Ovary (tissue), 9 donors: Measurements from ENCODE around the gene SLC2A6. TPM values are rescaled to one million over a fixed set of nuclear protein-coding genes. Genes with fewer than 3 reads are reported as not detected.

Source experiments
- DNase-seq, 5 donors: peaks; one replicate each; pipeline ENCODE4 v3.0.0-alpha.2; 2019 to 2020
- H3K27ac ChIP-seq, 2 donors: fragments of 200-600 bp; one replicate each; pipeline versions ENCODE4 v1.5.1 to v1.8.0; 2019 to 2022
- H3K27me3 ChIP-seq: fragments of 200-600 bp; one replicate; pipeline ENCODE4 v1.8.0; 2022
- H3K36me3 ChIP-seq: fragments of 200-600 bp; sonication (generic); one replicate; pipeline ENCODE4 v1.5.1; 2019
- H3K4me1 ChIP-seq: one replicate; pipeline ENCODE4 v1.8.1; 2013; ENCODE audit warnings: mild to moderate bottlenecking, moderate library complexity; ENCODE audit not compliant: insufficient read depth
- H3K4me3 ChIP-seq: fragments of 200-600 bp; sonication (generic); one replicate; pipeline ENCODE4 v1.5.1; 2017
- H3K9me3 ChIP-seq, 2 donors: fragments of 200-600 bp in 1 of 2; sonication (generic) in 1 of 2; one replicate each; pipeline versions ENCODE4 v1.5.1 to v1.8.1; 2013 to 2019; ENCODE audit warnings: mild to moderate bottlenecking in 1 of 2, moderate library complexity in 1 of 2
- EP300 ChIP-seq: sonication (generic); formaldehyde crosslinking; IDR thresholded peaks from one replicate; pipeline ENCODE4 v1.6.1; 2017; ENCODE audit warnings: antibody characterized with exemption
- POLR2A ChIP-seq: fragments of 450-650 bp; IDR thresholded peaks from one replicate; pipeline ENCODE4 v1.6.1; 2017; ENCODE audit warnings: antibody characterized with exemption, mild to moderate bottlenecking, moderate library complexity
- whole genome bisulfite sequencing, 3 donors: extraction: QIAGEN DNeasy Blood & Tissue Kit in 1 of 3; methylation state at CpG; one replicate each; pipeline versions ENCODE4 v1.1.5 to v1.1.7; 2013 to 2017; 5-methylcytosine and 5-hydroxymethylcytosine counted together
- intact Hi-C, 4 donors: fragments of 100-400 bp; cut with DNase I; formaldehyde crosslinking; loops; one replicate each; pipeline versions ENCODE4 v1.11.0 to v1.15.1; 2022 to 2023
- polyA plus RNA-seq, 2 donors: library from polyadenylated mRNA; stranded (reverse); fragments of 200-250 nt in 1 of 2; fragments of 350-450 nt in 1 of 2; fragmentation: Illumina TruSeq in 1 of 2; extraction: RNeasy Lipid Tissue Mini Kit (QIAGEN cat#74804) in 1 of 2; gene quantifications; one replicate each; pipeline ENCODE4 v1.2.3, GENCODE V29; 2013 to 2014
- total RNA-seq, 7 donors: library from RNA; depleted of rRNA in 2 of 7; stranded (reverse); fragments of >200 nt in 2 of 7; fragmentation: NEBNext Ultra II Directional in 3 of 7; extraction: Animal tissue kit (Norgen Biotek cat#: 25700) in 3 of 7; gene quantifications; one replicate each; pipeline versions ENCODE4 v1.1.0 to v1.2.4, GENCODE V29; 2016 to 2023
- TF ChIP-seq, protein P1 (sequence below), 3 donors: fragments of 450-650 bp in 2 of 3; fragments of 200-600 bp in 1 of 3; IDR thresholded peaks; one replicate each; pipeline versions ENCODE4 v1.5.1 to v1.8.0; 2016 to 2022; ENCODE audit warnings: antibody characterized with exemption in 3 of 3, mild to moderate bottlenecking in 1 of 3
- donor health status: DM: no; HTN: no; CAD: no; lungs with moderate emphysema.
- donor health status: DM: no; HTN: no; CAD: no.
- donor health status: Bipolar disorder and iron deficiency.
- donor health status: DM: yes; HTN: yes; CAD: no.
- donor health status: DM: no; HTN: no; CAD: no.
- donor health status: DM: yes; HTN: yes; CAD: no.

Gene SLC2A6
- total and polyA plus RNA-seq, 9 donors, result 0.37 to 7.4 (median 0.94) TPM

DNA sequence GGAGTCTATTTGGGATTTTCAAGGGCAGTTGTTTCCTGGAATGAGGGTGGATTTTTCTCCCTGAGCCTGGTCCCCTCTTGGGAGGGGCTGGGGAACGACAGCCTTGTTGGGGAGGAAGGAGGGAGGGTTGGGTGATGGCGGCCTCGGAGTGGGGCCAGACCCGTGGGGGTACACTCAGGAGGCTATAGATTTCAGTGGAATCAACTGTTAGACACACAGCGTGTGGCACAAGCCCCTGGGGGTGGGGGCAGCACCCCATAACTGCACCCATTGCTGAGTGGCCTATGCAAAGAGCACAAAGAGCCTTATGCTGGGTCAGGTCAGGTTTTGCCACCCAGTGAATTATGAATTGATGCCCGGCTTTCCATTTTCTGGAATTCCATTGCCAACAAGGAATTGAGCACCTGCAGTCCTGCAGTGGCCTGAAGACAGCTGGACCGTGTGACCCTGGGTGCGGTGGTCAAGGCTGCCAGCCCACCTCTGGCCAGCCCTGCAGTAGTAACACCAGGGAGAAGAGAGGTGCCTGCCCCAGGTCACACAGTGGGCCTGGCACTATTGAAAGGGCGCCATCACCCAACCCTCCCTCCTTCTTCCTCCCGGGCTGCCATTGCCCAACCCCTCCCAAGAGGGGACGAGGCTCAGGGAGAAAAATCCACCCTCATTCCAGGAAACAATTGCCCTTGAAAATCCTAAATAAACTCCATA lies 37.5 kb upstream of the SLC2A6 start:
- Histone ChIP-seq H3K27ac (peak overlapping the region in 1 of 2 donors; percentile 48), H3K36me3 (no peaks in the 10 kb centered on the region), H3K4me1 (peaks cover 14% of the 10 kb centered on the region), H3K9me3 (no peaks in the 10 kb centered on the region), H3K27me3 (no peaks in the 10 kb centered on the region), H3K4me3 (no peak overlapping the region)
- 65 to 73% (median 66%) methylated on average over 11 of the region's 11 CpGs for WGBS, 3 donors
- peak in 1 of 5 donors; percentile 37 for DNase-seq
- no peak for TF ChIP-seq EP300
- no peak for TF ChIP-seq POLR2A
- TF ChIP-seq, protein P1, sequence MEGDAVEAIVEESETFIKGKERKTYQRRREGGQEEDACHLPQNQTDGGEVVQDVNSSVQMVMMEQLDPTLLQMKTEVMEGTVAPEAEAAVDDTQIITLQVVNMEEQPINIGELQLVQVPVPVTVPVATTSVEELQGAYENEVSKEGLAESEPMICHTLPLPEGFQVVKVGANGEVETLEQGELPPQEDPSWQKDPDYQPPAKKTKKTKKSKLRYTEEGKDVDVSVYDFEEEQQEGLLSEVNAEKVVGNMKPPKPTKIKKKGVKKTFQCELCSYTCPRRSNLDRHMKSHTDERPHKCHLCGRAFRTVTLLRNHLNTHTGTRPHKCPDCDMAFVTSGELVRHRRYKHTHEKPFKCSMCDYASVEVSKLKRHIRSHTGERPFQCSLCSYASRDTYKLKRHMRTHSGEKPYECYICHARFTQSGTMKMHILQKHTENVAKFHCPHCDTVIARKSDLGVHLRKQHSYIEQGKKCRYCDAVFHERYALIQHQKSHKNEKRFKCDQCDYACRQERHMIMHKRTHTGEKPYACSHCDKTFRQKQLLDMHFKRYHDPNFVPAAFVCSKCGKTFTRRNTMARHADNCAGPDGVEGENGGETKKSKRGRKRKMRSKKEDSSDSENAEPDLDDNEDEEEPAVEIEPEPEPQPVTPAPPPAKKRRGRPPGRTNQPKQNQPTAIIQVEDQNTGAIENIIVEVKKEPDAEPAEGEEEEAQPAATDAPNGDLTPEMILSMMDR (IDR thresholded peaks at IDR 0.05), result no peak
- intact Hi-C loops, result loop anchor here in 1 of 4 donors (10.0 kb wide), 1 partner anchor 198 kb away; no protein-coding TSS in a partner anchor

DNA sequence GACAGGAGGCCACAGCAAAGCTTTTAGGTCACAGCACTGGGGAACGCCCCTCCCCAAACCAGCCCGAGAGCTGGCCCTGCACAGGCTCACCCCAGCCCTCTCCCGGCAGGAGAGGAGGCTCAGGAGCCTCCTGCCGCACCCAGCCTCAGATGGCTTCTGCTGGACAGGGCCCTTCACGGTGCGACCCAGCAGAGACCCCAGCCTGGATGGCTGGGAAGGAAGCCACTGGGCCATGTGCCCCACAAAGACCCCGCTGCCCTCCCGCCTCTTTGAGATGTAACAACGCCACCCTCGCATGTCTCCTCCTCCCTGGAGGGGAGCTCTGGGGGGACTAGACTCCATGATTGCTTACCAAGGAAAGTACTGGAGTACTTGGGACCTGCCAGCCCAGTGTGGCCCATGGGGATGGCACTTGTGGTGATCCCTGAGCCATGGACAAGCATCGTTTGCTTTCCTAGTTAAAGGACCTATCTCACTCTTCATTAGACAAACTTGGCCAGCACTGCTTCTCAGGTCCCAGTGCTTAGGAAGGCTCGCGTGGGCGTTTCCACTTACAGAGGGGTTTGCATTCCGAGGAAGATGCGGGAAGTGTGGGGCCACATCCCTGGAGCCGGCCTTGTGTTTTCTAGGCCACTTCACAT lies 36.8 kb upstream of the SLC2A6 start:
- Histone ChIP-seq H3K27ac (peak overlapping the region in 1 of 2 donors; percentile 48), H3K4me3 (no peak overlapping the region), H3K9me3 (no peaks in the 10 kb centered on the region), H3K4me1 (peaks cover 14% of the 10 kb centered on the region), H3K27me3 (no peaks in the 10 kb centered on the region), H3K36me3 (no peaks in the 10 kb centered on the region)
- no peak for TF ChIP-seq POLR2A
- no peak for TF ChIP-seq EP300
- TF ChIP-seq, protein P1 (IDR thresholded peaks at IDR 0.05), result no peak
- intact Hi-C loops, result loop anchor here in 1 of 4 donors (10.0 kb wide), 1 partner anchor 199 kb away; no protein-coding TSS in a partner anchor
- peak in 1 of 5 donors; percentile 31 for DNase-seq
- 81 to 85% (median 84%) methylated on average over 17 of the region's 17 CpGs for WGBS, 3 donors

DNA sequence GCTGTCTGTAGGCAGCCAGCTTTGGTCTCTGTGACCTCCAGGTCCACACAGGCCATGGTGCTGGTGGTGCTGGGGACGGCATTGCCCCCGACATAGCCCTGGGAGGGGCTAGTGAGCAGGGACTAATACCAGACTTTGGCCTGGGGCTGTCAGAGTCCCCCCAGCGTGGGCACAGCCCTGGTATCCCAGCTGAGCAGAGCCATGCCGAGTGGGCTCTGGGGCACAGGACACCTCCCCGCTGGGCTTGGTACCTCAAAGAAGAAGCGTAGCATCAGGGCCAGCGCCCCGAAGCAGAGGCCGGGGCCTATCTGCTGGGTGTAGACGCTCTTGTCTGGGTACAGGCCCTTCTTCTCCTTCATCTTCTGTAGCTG lies 36.3 kb upstream of the SLC2A6 start:
- TF ChIP-seq POLR2A, result no peak
- H3K27me3 ChIP-seq, result no peaks in the 10 kb centered on the region
- peak in 1 of 5 donors; percentile 34 for DNase-seq
- intact Hi-C loops, result loop anchor here in 1 of 4 donors (10.0 kb wide), 1 partner anchor 200 kb away; no protein-coding TSS in a partner anchor
- no peaks in the 10 kb centered on the region for H3K9me3 ChIP-seq
- WGBS, 3 donors, result 91 to 97% (median 94%) methylated on average over 9 to 10 of the region's 10 CpGs
- H3K36me3 ChIP-seq, result no peaks in the 10 kb centered on the region
- peaks cover 14% of the 10 kb centered on the region for H3K4me1 ChIP-seq
- peak overlapping the region in 1 of 2 donors; percentile 48 for H3K27ac ChIP-seq
- no peak overlapping the region for H3K4me3 ChIP-seq

DNA sequence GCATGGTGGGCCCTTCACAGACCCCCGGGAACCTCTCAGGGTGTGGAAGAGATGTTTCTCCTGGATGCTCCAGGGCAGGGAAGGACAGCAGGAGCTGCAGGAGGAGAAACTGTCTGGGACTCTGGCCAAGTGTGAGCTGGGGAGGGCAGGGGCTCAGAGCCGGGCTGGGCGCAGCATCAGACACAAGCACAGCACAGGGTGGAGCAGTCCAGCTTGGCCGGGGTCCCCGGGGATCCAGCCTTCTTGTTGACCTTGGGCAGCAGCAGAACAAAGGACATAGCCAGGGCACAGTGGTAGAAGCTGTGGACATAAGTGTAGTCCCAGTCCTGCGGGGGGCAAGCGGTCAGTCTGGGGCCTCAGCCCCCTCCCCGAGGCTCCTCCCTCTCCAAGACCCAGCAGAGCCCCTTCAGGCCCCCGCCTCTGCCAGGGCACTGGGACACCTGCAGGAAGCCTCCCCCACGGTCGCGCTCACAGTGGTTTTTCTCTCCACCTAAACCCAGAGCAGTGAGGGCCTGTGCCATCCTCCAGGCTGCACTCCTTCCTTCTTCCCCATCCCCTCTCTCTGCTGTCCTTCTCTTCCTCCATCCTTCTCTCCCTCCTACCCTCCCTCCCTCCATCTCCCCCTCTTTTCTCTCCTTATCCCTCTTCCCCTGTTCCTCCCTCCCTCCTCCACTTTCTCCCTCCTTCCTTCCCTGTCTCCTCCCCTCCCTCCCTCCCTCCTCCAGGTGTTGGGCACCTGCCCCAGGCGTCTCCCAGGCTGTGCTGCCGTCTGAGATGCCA lies 35.8 kb upstream of the SLC2A6 start:
- intact Hi-C loops, result loop anchor here in 1 of 4 donors (10.0 kb wide), 1 partner anchor 200 kb away; no protein-coding TSS in a partner anchor
- peak; percentile 74 to 88 (median 77) for DNase-seq
- Histone ChIP-seq H3K4me1 (peaks cover 16% of the 10 kb centered on the region), H3K27me3 (no peaks in the 10 kb centered on the region), H3K4me3 (no peak overlapping the region), H3K36me3 (no peaks in the 10 kb centered on the region), H3K27ac (peak overlapping the region in 1 of 2 donors; percentile 48), H3K9me3 (no peaks in the 10 kb centered on the region)
- 22 to 43% (median 24%) methylated on average over 13 to 14 of the region's 14 CpGs for WGBS, 3 donors
- TF ChIP-seq, protein P1 (IDR thresholded peaks at IDR 0.05), result no peak
- TF ChIP-seq EP300 (no peak), POLR2A (no peak)
